Astrocyte of the spinal cord (primary cell): ENCODE results near the gene AP4S1.

Experiments
- DNase-seq: peaks from one replicate; pipeline ENCODE4 v3.0.0; 2011; ENCODE audit warnings: low read depth, low spot score
- H3K4me3 ChIP-seq: 2 replicates; pipeline ENCODE4 v1.5.1; 2011; ENCODE audit warnings: low read depth, mild to moderate bottlenecking, low read length, moderate library complexity
- CTCF ChIP-seq: IDR thresholded peaks from 2 replicates; pipeline ENCODE4 v1.5.1; 2012; ENCODE audit warnings: low read depth, mild to moderate bottlenecking, low read length, inconsistent platforms
- in situ Hi-C: cut with HindIII; loops from 2 replicates; pipeline ENCODE4 v1.10.0; 2017; ENCODE audit warnings: low sequenced_read_pairs

AP4S1 gene

GRCh38 chr14:30995689-30996088, 29.8 kb upstream of the AP4S1 start:
- no peak overlapping the region for H3K4me3 ChIP-seq
- no peak for DNase-seq
- in situ Hi-C loops: no loop called here
- no peak for TF ChIP-seq CTCF

DNA sequence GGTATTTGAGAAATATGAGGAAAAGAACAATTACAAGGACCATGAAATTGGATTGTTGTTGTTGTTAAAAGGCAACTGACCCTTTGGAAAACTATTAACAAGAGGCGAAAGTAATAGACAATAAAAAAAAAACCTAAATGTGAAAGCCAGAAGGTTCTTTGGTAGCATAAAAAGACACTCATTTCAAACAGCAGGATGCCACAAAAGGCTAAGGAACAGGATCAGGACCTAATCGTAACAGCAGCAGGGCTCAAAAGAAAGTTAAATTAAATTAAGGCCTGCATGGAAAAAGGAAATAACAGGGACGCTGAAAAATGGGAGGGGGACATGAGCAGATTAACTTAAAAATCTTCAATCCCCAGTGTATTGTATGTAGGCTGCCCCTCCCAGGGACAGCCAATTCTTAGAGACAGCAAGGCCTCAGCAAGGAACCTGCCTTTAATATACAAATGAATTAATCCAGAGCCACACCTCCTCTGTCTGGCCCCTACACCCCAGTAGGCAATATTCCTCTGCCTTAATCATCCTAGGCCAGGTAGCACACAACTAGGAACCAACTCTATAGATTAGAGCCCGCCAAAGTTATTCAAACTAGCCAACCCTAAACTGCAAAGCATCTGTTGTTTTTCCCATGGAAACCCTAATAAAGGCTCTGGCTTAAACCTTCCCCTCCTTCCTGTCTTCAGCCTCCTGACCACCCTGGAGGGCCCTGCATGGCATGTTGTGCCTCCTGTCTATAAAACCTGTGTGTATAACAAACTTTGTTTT, 28.4 kb upstream of the AP4S1 start:
- TF ChIP-seq CTCF: no peak
- in situ Hi-C loops: no loop called here
- no peak overlapping the region for H3K4me3 ChIP-seq
- DNase-seq: no peak

DNA sequence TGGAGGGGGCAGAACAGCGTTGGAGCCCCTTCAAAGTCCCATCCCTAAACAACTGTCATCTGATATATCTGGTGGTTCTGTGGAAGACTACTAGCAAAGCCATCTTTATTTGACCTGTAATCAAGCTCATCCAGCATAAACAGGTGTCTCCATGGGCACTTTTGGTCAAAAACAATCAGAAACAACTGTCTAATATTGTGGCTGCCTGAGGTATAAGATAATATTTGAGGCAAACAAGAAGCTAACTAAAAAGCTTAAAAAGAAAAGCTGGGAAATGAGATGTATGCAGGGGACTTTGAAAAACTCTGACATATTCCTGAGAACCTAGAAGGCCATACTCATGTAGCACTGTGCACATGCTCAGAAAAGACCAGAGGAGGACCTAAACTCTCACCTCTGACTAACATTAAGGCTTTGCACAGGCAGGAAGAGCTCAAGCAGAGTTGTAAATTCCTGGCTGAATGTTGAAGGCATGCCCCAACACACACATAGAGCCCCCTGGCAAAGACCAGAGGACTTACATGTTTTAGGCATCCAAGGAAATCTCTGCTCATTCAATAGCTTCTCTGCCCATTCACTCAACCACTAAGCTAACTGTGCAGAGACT, 27.2 kb upstream of the AP4S1 start:
- no peak overlapping the region for H3K4me3 ChIP-seq
- in situ Hi-C loops: no loop called here
- no peak for TF ChIP-seq CTCF
- DNase-seq: no peak

GRCh38 chr14:30999038-30999773, 26.2 kb upstream of the AP4S1 start:
- in situ Hi-C loops: no loop called here
- no peak for TF ChIP-seq CTCF

DNA sequence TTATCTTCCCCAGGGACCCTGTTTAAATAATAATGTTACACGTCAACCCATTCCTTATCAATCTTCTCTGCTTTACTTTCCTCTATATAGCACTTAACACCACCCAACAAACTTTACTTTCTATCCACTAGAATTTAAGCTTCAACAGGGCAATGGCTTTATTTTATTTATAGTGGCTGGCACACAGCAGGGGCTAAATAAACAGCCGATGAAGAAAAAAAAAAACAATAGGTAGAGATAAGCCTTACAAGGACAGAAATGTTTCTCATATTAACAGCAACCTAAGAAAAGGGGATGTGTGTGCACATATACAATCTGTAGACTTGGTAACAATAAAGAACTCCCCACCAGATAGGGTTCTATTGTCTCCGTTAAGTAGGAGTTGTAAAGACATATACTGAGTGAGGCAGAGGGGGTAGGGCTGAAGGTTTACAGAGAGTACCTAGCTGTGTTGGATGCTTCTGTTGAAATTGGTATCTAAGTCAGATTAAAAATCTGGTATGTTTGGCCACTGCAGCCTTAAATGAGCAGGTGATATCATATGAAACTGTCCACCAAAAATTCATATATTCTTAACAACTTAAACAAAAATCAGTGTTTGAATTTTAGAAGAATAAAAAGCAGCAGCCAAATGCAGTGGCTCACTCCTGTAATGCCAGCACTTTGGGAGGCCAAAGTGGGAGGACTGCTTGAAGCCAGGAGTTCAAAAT, 24.7 kb upstream of the AP4S1 start:
- no peak for DNase-seq
- in situ Hi-C loops: no loop called here
- H3K4me3 ChIP-seq: no peak overlapping the region
- TF ChIP-seq CTCF: no peak

More at GRCh38 chr14:30999038-30999773, 26.2 kb upstream of the AP4S1 start:
- no peak overlapping the region for H3K4me3 ChIP-seq
- DNase-seq: no peak

DNA sequence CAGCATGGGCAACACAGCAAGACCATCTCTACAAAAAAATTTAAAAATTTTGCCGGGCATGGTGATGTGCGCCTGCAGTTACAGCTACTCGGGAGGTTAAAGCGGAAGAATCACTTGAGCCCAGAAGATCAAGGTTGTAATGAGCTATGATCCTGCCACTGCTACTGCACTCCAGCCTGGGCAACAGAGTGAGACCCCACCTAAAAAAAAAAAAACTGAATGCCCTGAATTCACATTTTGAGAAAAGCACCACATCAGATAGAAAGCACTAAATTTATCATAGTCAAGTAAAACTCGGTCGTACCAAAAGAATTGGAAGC, 24.1 kb upstream of the AP4S1 start:
- in situ Hi-C loops: no loop called here
- no peak for DNase-seq
- no peak for TF ChIP-seq CTCF
- no peak overlapping the region for H3K4me3 ChIP-seq
